Measurements from ENCODE around the gene ADGRG1.

The ADGRG1 gene

DNA sequence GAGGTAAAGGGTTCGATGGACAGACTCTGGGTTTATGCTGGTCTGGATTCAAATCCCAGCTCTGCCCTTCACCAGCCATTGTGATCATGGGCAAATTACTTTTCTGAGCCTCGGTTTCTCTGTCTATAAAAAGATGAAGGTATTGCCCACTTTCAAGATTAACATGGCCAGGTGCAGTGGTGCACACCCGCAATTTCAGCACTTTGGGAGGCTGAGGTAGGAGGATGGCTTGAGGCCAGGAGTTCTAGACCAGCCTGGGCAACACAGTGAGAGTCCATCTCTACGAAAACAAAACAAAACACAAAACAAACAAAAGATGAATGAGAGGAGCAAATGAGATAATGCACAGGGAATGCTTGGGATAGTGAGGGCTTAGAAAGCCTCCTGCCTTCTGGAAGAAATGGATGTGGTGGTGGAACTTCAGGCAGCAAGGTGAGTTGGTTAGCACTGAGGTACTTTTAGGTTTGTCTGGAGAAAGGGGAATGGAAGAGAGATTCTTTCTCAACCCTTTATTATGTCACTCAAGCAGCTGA, 48.2 kb downstream of the ADGRG1 start:
- DNase-seq (ENCODE audit: extremely low read depth, low read depth): no peak
- TF ChIP-seq, protein P1, sequence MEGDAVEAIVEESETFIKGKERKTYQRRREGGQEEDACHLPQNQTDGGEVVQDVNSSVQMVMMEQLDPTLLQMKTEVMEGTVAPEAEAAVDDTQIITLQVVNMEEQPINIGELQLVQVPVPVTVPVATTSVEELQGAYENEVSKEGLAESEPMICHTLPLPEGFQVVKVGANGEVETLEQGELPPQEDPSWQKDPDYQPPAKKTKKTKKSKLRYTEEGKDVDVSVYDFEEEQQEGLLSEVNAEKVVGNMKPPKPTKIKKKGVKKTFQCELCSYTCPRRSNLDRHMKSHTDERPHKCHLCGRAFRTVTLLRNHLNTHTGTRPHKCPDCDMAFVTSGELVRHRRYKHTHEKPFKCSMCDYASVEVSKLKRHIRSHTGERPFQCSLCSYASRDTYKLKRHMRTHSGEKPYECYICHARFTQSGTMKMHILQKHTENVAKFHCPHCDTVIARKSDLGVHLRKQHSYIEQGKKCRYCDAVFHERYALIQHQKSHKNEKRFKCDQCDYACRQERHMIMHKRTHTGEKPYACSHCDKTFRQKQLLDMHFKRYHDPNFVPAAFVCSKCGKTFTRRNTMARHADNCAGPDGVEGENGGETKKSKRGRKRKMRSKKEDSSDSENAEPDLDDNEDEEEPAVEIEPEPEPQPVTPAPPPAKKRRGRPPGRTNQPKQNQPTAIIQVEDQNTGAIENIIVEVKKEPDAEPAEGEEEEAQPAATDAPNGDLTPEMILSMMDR (IDR thresholded peaks at IDR 0.05; ENCODE audit: low read depth, low read length, missing control alignments): no peak
- H3K4me3 ChIP-seq (replicated peaks; ENCODE audit: low read depth, low read length): no peak overlapping the region

DNA sequence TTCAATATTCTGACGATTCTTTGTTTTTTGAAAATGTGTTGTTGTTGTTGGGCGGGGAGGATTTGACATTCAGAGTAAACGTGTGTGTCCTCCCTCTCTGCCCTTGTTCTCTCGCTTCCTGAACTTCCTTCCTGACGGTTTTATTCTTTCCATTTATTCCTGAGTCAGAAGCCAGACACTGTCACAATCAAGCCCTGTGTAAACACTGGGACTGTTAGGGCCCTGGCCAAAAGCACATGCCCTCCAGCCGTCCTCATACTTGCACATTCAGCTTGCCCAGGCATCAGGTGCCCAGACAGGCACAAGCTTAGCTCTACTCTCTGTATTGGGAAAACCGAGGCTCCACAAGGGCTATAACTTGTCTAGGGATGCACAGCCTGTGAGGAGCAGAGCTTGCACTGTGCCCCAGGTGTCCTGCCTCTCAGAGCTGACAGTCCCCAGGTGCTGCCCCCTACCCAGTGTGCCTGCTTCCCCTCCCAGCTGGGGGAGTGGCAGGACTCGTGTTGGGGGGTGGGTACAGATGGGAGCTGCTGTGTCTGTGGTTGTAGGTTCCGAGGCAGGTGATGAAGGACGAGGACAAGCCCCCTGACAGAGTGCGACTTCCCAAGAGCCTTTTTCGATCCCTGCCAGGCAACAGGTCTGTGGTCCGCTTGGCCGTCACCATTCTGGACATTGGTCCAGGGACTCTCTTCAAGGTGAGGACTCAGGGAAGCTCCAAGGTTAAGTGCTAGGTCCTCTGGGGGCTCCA, 49.4 kb downstream of the ADGRG1 start:
- no peak for DNase-seq (ENCODE audit: extremely low read depth, low read depth)
- H3K4me3 ChIP-seq (replicated peaks; ENCODE audit: low read depth, low read length): no peak overlapping the region
- TF ChIP-seq, protein P1 (IDR thresholded peaks at IDR 0.05; ENCODE audit: low read depth, low read length, missing control alignments): no peak

DNA sequence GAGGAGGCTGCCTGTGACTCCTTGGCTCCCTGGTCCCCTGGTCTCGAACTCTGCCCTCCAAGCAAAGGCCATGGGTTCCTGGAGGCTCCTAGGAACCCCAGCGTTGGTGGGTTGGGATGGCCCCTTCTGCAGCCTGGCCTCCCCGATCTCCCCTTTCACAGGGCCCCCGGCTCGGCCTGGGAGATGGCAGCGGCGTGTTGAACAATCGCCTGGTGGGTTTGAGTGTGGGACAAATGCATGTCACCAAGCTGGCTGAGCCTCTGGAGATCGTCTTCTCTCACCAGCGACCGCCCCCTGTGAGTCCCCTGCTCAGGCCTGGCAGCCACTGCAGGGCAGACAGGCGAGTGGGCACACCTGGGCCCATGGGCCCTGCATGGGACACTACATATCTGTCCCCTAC, 50.6 kb downstream of the ADGRG1 start:
- TF ChIP-seq, protein P1 (IDR thresholded peaks at IDR 0.05; ENCODE audit: low read depth, low read length, missing control alignments): no peak
- no peak overlapping the region for H3K4me3 ChIP-seq (replicated peaks; ENCODE audit: low read depth, low read length)
- DNase-seq (ENCODE audit: extremely low read depth, low read depth): no peak

DNA sequence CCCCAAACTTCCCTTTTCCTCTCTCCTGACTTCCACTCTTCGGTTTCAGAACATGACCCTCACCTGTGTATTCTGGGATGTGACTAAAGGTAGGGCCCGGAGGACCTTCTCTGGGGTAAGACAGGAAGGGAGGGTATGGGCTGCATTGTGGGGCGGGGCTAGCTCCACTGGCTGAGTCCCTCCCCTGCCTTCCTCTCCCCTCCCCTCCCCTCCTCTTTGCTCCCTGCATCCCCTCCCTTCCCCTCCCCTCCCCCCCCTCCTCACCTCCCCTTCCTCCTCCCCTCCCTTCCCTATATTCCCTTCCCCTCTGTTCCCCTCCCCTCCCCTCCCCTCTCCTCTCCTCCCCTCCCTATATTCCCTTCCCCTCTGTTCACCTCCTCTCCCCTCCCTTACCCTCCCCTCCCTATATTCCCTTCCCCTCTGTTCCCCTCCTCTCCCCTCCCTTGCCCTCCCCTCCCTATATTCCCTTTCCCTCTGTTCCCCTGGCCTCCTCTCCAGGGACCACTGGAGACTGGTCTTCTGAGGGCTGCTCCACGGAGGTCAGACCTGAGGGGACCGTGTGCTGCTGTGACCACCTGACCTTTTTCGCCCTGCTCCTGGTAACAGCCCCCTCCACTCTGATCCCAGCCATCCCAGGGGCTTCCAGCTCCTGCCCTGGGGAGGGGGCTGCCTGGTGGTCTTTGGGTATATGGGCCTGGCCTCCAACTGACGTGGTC, 51.5 kb downstream of the ADGRG1 start:
- TF ChIP-seq, protein P1 (IDR thresholded peaks at IDR 0.05; ENCODE audit: low read depth, low read length, missing control alignments): no peak
- H3K4me3 ChIP-seq (replicated peaks; ENCODE audit: low read depth, low read length): no peak overlapping the region
- DNase-seq (ENCODE audit: extremely low read depth, low read depth): no peak

DNA sequence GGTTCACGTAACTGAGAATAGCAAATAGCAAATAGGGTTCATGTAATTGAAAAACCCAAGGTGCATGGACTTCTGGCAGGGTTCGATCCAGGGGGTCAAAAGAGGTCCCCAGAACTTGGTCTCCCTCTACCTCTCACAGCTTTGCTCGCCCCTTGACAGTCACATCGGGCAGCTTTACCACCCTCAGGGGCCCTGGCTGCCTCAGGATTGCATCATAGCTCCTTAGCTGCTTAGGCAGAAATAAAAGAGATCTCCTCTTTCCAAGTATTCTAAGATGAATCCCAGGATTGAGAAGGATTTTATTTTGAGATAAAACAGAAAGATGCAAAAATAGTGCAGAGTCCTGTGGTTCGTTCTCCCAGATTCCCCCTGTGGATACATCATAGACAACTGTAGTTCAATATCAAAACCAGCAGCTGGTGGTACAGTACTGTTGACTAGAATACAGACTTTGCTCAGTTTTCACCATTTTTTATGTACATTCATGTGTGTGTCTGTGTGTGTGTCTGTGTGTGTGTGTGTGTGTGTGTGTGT, 52.5 kb downstream of the ADGRG1 start:
- TF ChIP-seq, protein P1 (IDR thresholded peaks at IDR 0.05; ENCODE audit: low read depth, low read length, missing control alignments): no peak
- H3K4me3 ChIP-seq (replicated peaks; ENCODE audit: low read depth, low read length): no peak overlapping the region
- DNase-seq (ENCODE audit: extremely low read depth, low read depth): no peak

DNA sequence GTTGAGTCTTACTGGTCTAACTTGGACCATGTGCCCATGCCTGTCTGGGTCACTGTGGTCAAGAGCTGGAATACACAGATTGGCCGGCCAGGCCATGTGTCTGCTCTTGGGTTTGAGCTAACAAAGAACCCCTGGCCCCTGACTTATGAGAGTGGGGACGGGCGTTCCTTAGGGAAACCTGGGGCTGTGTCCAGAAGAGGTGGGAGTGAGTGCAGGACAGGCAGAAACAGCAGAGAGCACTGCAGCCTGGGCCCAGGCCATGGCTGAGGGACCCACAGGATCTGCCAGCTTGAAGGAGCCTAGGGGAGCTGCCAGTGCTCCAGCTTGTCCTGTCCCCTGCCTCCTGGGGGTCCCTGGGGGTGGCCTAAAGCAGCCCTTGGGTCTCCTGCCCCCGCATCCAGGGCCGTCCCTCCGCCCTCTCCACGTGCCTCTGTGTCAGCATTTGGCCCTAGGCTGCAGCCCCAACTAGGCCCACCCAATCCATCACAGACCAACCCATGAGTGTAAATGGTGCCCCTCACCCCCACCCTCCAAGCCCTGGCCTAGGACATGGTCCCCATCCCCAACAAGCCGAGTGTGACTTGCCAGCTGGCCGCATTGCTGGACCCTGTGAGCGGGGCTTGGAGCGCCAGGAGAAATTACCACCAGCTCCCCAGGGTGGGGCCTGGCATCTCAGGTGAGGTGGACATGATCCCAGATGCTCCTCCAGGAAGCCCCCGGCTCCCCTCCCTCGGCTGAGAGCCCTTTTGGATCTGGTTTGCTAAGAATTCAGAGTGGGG, 53.7 kb downstream of the ADGRG1 start:
- H3K4me3 ChIP-seq (replicated peaks; ENCODE audit: low read depth, low read length): no peak overlapping the region
- TF ChIP-seq, protein P1 (IDR thresholded peaks at IDR 0.05; ENCODE audit: low read depth, low read length, missing control alignments): no peak
- no peak for DNase-seq (ENCODE audit: extremely low read depth, low read depth)
